ENCODE results near the gene UBAP2L.

GRCh38 chr1:154212083-154212482, 8.7 kb upstream of the UBAP2L start:
- TF ChIP-seq CTCF (IDR thresholded peaks at IDR 0.05; ENCODE audit: low read depth, low read length) (no peak), POLR2A (IDR thresholded peaks at IDR 0.05; ENCODE audit: extremely low read depth, insufficient read length) (no peak), MAX (IDR thresholded peaks at IDR 0.05; ENCODE audit: low read depth, low read length) (no peak), MYC (IDR thresholded peaks at IDR 0.05; ENCODE audit: low read depth, low read length) (no peak)

Data from NB4 (cell line).